Neural cell (in vitro differentiated cells): ENCODE results near the gene KLHDC1.
"Not testable (repeated sequence)": the region's sequence is repeated elsewhere in the genome, so short reads cannot be mapped to it uniquely, and the experiment has no call there.

Experiments used
- CTCF ChIP-seq: fragments of 450-650 bp; IDR thresholded peaks from 2 replicates; pipeline ENCODE4 v1.5.1; 2014; ENCODE audit warnings: antibody characterized with exemption, mild to moderate bottlenecking, moderate library complexity; ENCODE audit not compliant: poor library complexity, severe bottlenecking
- EP300 ChIP-seq: fragments of 450-650 bp; conservative IDR thresholded peaks from 2 replicates; pipeline ENCODE4 v1.6.1; 2014; ENCODE audit warnings: antibody characterized with exemption, mild to moderate bottlenecking, moderate library complexity; ENCODE audit not compliant: poor library complexity, severe bottlenecking
- EZH2 ChIP-seq: fragments of 200-600, 300-800 bp; shearing (Covaris generic), sonication (generic); IDR thresholded peaks from 2 replicates; pipeline ENCODE4 v1.6.1; 2014; ENCODE audit warnings: antibody characterized with exemption, low read length, borderline replicate concordance, mild to moderate bottlenecking; ENCODE audit not compliant: insufficient read depth, poor library complexity, severe bottlenecking
- POLR2AphosphoS5 ChIP-seq: IDR thresholded peaks from 2 replicates; pipeline ENCODE4 v1.6.1; 2012
- RAD21 ChIP-seq: fragments of 450-650 bp; conservative IDR thresholded peaks from 2 replicates; pipeline ENCODE4 v1.6.1; 2014; ENCODE audit warnings: antibody characterized with exemption, mild to moderate bottlenecking, moderate library complexity
- REST ChIP-seq: IDR thresholded peaks from 2 replicates; pipeline ENCODE4 v1.6.1; 2012; ENCODE audit warnings: borderline replicate concordance
- SMC3 ChIP-seq: fragments of 450-650 bp; conservative IDR thresholded peaks from 2 replicates; pipeline ENCODE4 v1.6.1; 2014; ENCODE audit warnings: antibody characterized with exemption, mild to moderate bottlenecking, moderate library complexity; ENCODE audit not compliant: poor library complexity
- TAF1 ChIP-seq: IDR thresholded peaks from 2 replicates; pipeline ENCODE4 v1.6.1; 2012; ENCODE audit warnings: low read depth

GRCh38 chr14:49781040-49781439 lies 88.1 kb downstream of the KLHDC1 start:
- TF ChIP-seq CTCF, EZH2, POLR2AphosphoS5, TAF1, EP300, REST, RAD21, SMC3: not testable (repeated sequence)
